ENCODE measurements around the gene CD300H. TPM values are rescaled to one million over a fixed set of nuclear protein-coding genes. Genes with fewer than 3 reads are reported as not detected.

CD300H gene
- polyA plus RNA-seq, 1 experiment: not detected

GRCh38 chr17:74516561-74517328, 50.6 kb downstream of the CD300H start:
- Histone ChIP-seq H3K27ac (ENCODE audit: low read depth, low read length) (no peak overlapping the region), H3K9me3 (ENCODE audit: control insufficient read depth, insufficient read depth, low read length) (peaks cover 26% of the 10 kb centered on the region), H3K27me3 (ENCODE audit: control insufficient read depth, insufficient read depth, low read length) (no peaks in the 10 kb centered on the region), H3K4me3 (ENCODE audit: low read depth, low read length) (no peak overlapping the region)
- POLR2A ChIA-PET: no interaction called here
- DNase-seq (ENCODE audit: low read depth, low spot score): no peak
- CTCF ChIA-PET: no interaction called here
- no peak for TF ChIP-seq CTCF (IDR thresholded peaks at IDR 0.05; ENCODE audit: low read depth, low read length)

- no peak for TF ChIP-seq CTCF (IDR thresholded peaks at IDR 0.05; ENCODE audit: low read depth, low read length)
- Histone ChIP-seq H3K27me3 (ENCODE audit: control insufficient read depth, insufficient read depth, low read length) (no peaks in the 10 kb centered on the region), H3K9me3 (ENCODE audit: control insufficient read depth, insufficient read depth, low read length) (peaks cover 18% of the 10 kb centered on the region), H3K27ac (ENCODE audit: low read depth, low read length) (no peak overlapping the region), H3K4me3 (ENCODE audit: low read depth, low read length) (no peak overlapping the region)
- POLR2A ChIA-PET: no interaction called here
- no peak for DNase-seq (ENCODE audit: low read depth, low spot score)
- CTCF ChIA-PET: no interaction called here
These were observed 51.4 kb downstream of the CD300H start for GRCh38 chr17:74515941-74516340.

DNA sequence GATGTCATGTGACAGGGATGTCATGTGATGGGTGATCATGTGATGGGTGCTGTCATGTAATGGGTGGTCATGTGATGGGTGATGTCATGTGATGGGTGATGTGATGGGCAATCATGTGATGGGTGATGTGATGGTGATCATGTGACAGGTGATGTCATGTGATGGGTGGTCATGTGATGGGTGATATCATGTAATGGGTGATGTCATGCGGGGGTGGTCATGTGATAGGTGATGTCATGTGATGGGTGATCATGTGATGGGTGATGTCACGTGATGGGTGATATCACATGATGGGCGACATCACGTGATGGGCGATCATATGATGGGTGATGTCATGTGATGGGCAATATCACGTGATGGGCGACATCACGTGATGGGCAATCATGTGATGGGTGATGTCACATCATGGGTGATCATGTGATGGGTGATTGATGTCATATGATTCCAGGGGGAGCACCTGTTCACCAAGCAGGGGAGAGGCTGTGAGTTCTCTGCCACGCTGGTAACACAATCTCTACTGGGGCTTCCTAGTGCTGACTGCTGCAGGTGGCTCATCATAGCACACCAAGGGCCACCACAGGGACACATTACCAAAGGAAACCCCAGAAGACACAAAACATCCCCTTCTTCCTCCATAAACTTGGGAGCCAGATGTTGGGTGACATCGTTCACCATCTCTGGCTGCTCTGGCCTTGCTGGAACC, 52.5 kb downstream of the CD300H start:
- ChIA-PET CTCF (no interaction called here), POLR2A (no interaction called here)
- no peak for TF ChIP-seq CTCF (IDR thresholded peaks at IDR 0.05; ENCODE audit: low read depth, low read length)
- no peaks in the 10 kb centered on the region for H3K27me3 ChIP-seq (ENCODE audit: control insufficient read depth, insufficient read depth, low read length)
- no peak for DNase-seq (ENCODE audit: low read depth, low spot score)
- H3K4me3 ChIP-seq (ENCODE audit: low read depth, low read length): no peak overlapping the region
- no peak overlapping the region for H3K27ac ChIP-seq (ENCODE audit: low read depth, low read length)
- peaks cover 16% of the 10 kb centered on the region; the same call in 1 of the 2 replicates for H3K9me3 ChIP-seq (ENCODE audit: control insufficient read depth, insufficient read depth, low read length)

GRCh38 chr17:74513987-74514631, 53.2 kb downstream of the CD300H start:
- Histone ChIP-seq H3K4me3 (ENCODE audit: low read depth, low read length) (no peak overlapping the region), H3K27me3 (ENCODE audit: control insufficient read depth, insufficient read depth, low read length) (no peaks in the 10 kb centered on the region), H3K9me3 (ENCODE audit: control insufficient read depth, insufficient read depth, low read length) (peaks cover 16% of the 10 kb centered on the region; the same call in 1 of the 2 replicates), H3K27ac (ENCODE audit: low read depth, low read length) (no peak overlapping the region)
- CTCF ChIA-PET: no interaction called here
- no peak for TF ChIP-seq CTCF (IDR thresholded peaks at IDR 0.05; ENCODE audit: low read depth, low read length)
- POLR2A ChIA-PET: no interaction called here
- DNase-seq (ENCODE audit: low read depth, low spot score): no peak

DNA sequence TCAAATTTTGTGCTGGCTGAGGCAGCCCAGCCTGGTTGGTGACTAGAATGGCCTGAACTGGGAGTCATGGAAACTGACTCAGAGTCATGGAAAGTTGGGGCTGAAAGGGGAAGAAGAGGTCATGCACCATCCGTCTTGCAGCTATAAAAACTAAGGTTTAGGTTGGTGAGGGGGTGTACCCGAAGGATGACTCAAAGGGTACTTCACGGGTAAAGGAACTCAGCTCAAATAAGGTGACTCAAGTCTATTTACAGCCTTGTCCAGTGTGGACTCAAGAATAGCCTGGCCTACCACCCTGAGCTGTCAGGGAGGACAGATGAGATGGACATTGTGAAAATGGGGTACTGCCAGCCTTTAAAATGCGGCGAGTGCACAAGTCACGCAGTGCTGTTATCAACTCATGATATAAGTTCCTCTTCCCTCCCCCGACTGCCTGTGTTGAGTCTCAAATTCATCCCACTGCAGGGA, 54.7 kb downstream of the CD300H start:
- no peaks in the 10 kb centered on the region for H3K27me3 ChIP-seq (ENCODE audit: control insufficient read depth, insufficient read depth, low read length)
- no peak overlapping the region for H3K27ac ChIP-seq (ENCODE audit: low read depth, low read length)
- DNase-seq (ENCODE audit: low read depth, low spot score): no peak
- CTCF ChIA-PET: no interaction called here
- H3K9me3 ChIP-seq (ENCODE audit: control insufficient read depth, insufficient read depth, low read length): peaks cover 16% of the 10 kb centered on the region; the same call in 1 of the 2 replicates
- no peak overlapping the region for H3K4me3 ChIP-seq (ENCODE audit: low read depth, low read length)
- TF ChIP-seq CTCF (IDR thresholded peaks at IDR 0.05; ENCODE audit: low read depth, low read length): no peak
- POLR2A ChIA-PET: no interaction called here
